IMR-90 (cell line): ENCODE data around the gene PJA2. TPM values are rescaled to one million over a fixed set of nuclear protein-coding genes. Genes with fewer than 3 reads are reported as not detected.

Experiments
- ATAC-seq: fragments of 200-7000 bp; cut with Tn5 transposase; 2 replicates; pipeline ENCODE4 v1.9.1; 2020; ENCODE audit warnings: low read depth, mild to moderate bottlenecking, moderate library complexity
- BruUV-seq: library from RNA; stranded (reverse); fragments of 400-500 nt; replicated peaks from 2 replicates; lab custom pipeline; 2021; lab: Mats Ljungman, UMichigan
- CTCF ChIA-PET: fragments of 300-600 bp; formaldehyde crosslinking; extraction: SDS; loops from one replicate; lab custom pipeline; 2021; ENCODE audit warnings: antibody characterized with exemption; lab: Yijun Ruan, JAX
- POLR2A ChIA-PET: fragments of 300-600 bp; sonication (Branson Sonifier 250); formaldehyde crosslinking; loops from one replicate; lab custom pipeline; 2022; ENCODE audit warnings: antibody characterized with exemption; ENCODE audit not compliant: unreplicated experiment; lab: Charles Lee
- DNase-seq: peaks from one replicate; pipeline ENCODE4 v3.0.0; 2013
- H2AFZ ChIP-seq: replicated peaks from 2 replicates; pipeline ENCODE3; 2013; ENCODE audit warnings: low read length, mild to moderate bottlenecking; ENCODE audit not compliant: poor library complexity
- H2AK5ac ChIP-seq: 2 replicates; pipeline ENCODE4 v1.6.1; 2013; ENCODE audit warnings: low read depth, low read length, inconsistent platforms
- H2AK9ac ChIP-seq: replicated peaks from 2 replicates; pipeline ENCODE3; 2013; ENCODE audit warnings: mild to moderate bottlenecking, low read depth, low read length, moderate library complexity; ENCODE audit not compliant: poor library complexity
- H2BK120ac ChIP-seq: 2 replicates; pipeline ENCODE4 v1.6.1; 2013; ENCODE audit warnings: low read depth, low read length, inconsistent platforms
- H2BK15ac ChIP-seq: 3 replicates; pipeline ENCODE4 v1.6.1; 2013; ENCODE audit warnings: low read depth, low read length, inconsistent platforms
- H2BK20ac ChIP-seq: 2 replicates; pipeline ENCODE4 v1.6.1; 2013; ENCODE audit warnings: low read depth, mild to moderate bottlenecking, inconsistent platforms, low read length, moderate library complexity
- H2BK5ac ChIP-seq: 2 replicates; pipeline ENCODE4 v1.6.1; 2013; ENCODE audit warnings: mild to moderate bottlenecking, low read depth, low read length, inconsistent platforms; ENCODE audit not compliant: poor library complexity, severe bottlenecking
- H3K14ac ChIP-seq: replicated peaks from 2 replicates; pipeline ENCODE4 v1.6.1; 2013; ENCODE audit warnings: low read depth, low read length, inconsistent platforms
- H3K18ac ChIP-seq: 2 replicates; pipeline ENCODE4 v1.6.1; 2013; ENCODE audit warnings: low read depth, low read length, control low read depth
- H3K23ac ChIP-seq: 2 replicates; pipeline ENCODE4 v1.6.1; 2013; ENCODE audit warnings: low read depth, low read length, inconsistent platforms
- H3K27ac ChIP-seq: 2 replicates; pipeline ENCODE4 v1.5.1; 2013; ENCODE audit warnings: mild to moderate bottlenecking, control low read depth, low read length; ENCODE audit not compliant: insufficient read depth
- H3K27me3 ChIP-seq: 2 replicates; pipeline ENCODE4 v1.6.1; 2013; ENCODE audit warnings: low read length; ENCODE audit not compliant: control insufficient read depth, insufficient read depth
- H3K36me3 ChIP-seq: 2 replicates; pipeline ENCODE4 v1.6.1; 2013; ENCODE audit warnings: low read length, mixed read lengths; ENCODE audit not compliant: control insufficient read depth, insufficient read depth
- H3K4ac ChIP-seq: 2 replicates; pipeline ENCODE4 v1.6.1; 2013; ENCODE audit warnings: low read depth, low read length, inconsistent platforms
- H3K4me1 ChIP-seq: 2 replicates; pipeline ENCODE4 v1.6.1; 2013; ENCODE audit warnings: low read length, mixed read lengths; ENCODE audit not compliant: control insufficient read depth, insufficient read depth
- H3K4me2 ChIP-seq: 2 replicates; pipeline ENCODE4 v1.6.1; 2013; ENCODE audit warnings: low read depth, mild to moderate bottlenecking, control low read depth, low read length, moderate library complexity
- H3K4me3 ChIP-seq: 2 replicates; pipeline ENCODE4 v1.5.1; 2013; ENCODE audit warnings: low read depth, mild to moderate bottlenecking, control low read depth, low read length, moderate library complexity; ENCODE audit not compliant: insufficient read depth
- H3K56ac ChIP-seq: 2 replicates; pipeline ENCODE4 v1.6.1; 2013; ENCODE audit warnings: low read length, inconsistent platforms; ENCODE audit not compliant: insufficient read depth; ENCODE audit errors: extremely low read depth
- H3K79me1 ChIP-seq, 2 experiments: 2 replicates each; pipeline ENCODE4 v1.6.1; 2013; ENCODE audit warnings: low read length in 2 of 2, inconsistent platforms in 1 of 2, low read depth in 1 of 2
- H3K9ac ChIP-seq: 2 replicates; pipeline ENCODE4 v1.6.1; 2013; ENCODE audit warnings: low read depth, low read length, control low read depth
- H3K9me1 ChIP-seq: 2 replicates; pipeline ENCODE4 v1.6.1; 2013; ENCODE audit warnings: low read length, inconsistent platforms; ENCODE audit not compliant: insufficient read depth
- H3K9me3 ChIP-seq: 2 replicates; pipeline ENCODE4 v1.6.1; 2013; ENCODE audit warnings: low read length; ENCODE audit not compliant: control insufficient read depth, insufficient read depth
- H4K20me1 ChIP-seq: 2 replicates; pipeline ENCODE4 v1.6.1; 2013; ENCODE audit warnings: low read length, inconsistent platforms; ENCODE audit not compliant: insufficient read depth
- H4K5ac ChIP-seq: 2 replicates; pipeline ENCODE4 v1.6.1; 2013; ENCODE audit warnings: mild to moderate bottlenecking, low read depth, low read length, control low read depth
- H4K8ac ChIP-seq, 2 experiments: 2 replicates each; pipeline ENCODE4 v1.6.1; 2013; ENCODE audit warnings: low read depth in 2 of 2, low read length in 2 of 2, control low read depth in 1 of 2, inconsistent platforms in 1 of 2
- H4K91ac ChIP-seq: 2 replicates; pipeline ENCODE4 v1.6.1; 2013; ENCODE audit warnings: low read depth, low read length, inconsistent platforms; ENCODE audit not compliant: insufficient read depth
- BHLHE40 ChIP-seq: fragments of 150-350 bp; IDR thresholded peaks from 2 replicates; pipeline ENCODE4 v1.6.1; 2016; ENCODE audit warnings: mild to moderate bottlenecking, low read depth, low read length
- CEBPB ChIP-seq: IDR thresholded peaks from 2 replicates; pipeline ENCODE4 v1.6.1; 2012; ENCODE audit warnings: low read depth, low read length, improper control_type of control experiment
- CHD1 ChIP-seq: IDR thresholded peaks from 2 replicates; pipeline ENCODE4 v1.6.1; 2012; ENCODE audit warnings: low read depth, low read length, improper control_type of control experiment
- FOS ChIP-seq: fragments of 150-350 bp; IDR thresholded peaks from 2 replicates; pipeline ENCODE4 v1.6.1; 2016; ENCODE audit warnings: low read depth, low read length
- MAFK ChIP-seq: IDR thresholded peaks from 2 replicates; pipeline ENCODE4 v1.6.1; 2012; ENCODE audit warnings: low read depth, low read length, improper control_type of control experiment
- MAZ ChIP-seq: IDR thresholded peaks from 2 replicates; pipeline ENCODE4 v1.6.1; 2012; ENCODE audit warnings: low read depth, mild to moderate bottlenecking, low read length, improper control_type of control experiment, moderate library complexity, borderline replicate concordance
- MXI1 ChIP-seq: IDR thresholded peaks from 2 replicates; pipeline ENCODE4 v1.6.1; 2012; ENCODE audit warnings: low read depth, mild to moderate bottlenecking, low read length, moderate library complexity, borderline replicate concordance
- NFE2L2 ChIP-seq: fragments of 150-350 bp; IDR thresholded peaks from 2 replicates; pipeline ENCODE4 v1.6.1; 2016; ENCODE audit warnings: low read depth, mild to moderate bottlenecking, low read length
- POLR2A ChIP-seq: IDR thresholded peaks from 2 replicates; pipeline ENCODE4 v1.6.1; 2012; ENCODE audit warnings: mild to moderate bottlenecking, low read depth, low read length
- RAD21 ChIP-seq: IDR thresholded peaks from 2 replicates; pipeline ENCODE4 v1.6.1; 2012; ENCODE audit warnings: low read length, improper control_type of control experiment
- RCOR1 ChIP-seq: IDR thresholded peaks from 2 replicates; pipeline ENCODE4 v1.6.1; 2012; ENCODE audit warnings: mild to moderate bottlenecking, low read length, improper control_type of control experiment; ENCODE audit not compliant: insufficient replicate concordance
- RFX5 ChIP-seq: IDR thresholded peaks from 2 replicates; pipeline ENCODE4 v1.8.0; 2012; ENCODE audit warnings: low read depth, mild to moderate bottlenecking, low read length, moderate library complexity
- SMC3 ChIP-seq: fragments of 150-350 bp; IDR thresholded peaks from 2 replicates; pipeline ENCODE4 v1.6.1; 2016; ENCODE audit warnings: low read depth, mild to moderate bottlenecking, antibody characterized with exemption, low read length, moderate library complexity
- dilution Hi-C: fragments of 300-500 bp; cut with HindIII; formaldehyde crosslinking; loops from one replicate; pipeline ENCODE4 v1.14.3; 2018; ENCODE audit warnings: low sequenced_read_pairs; ENCODE audit not compliant: unreplicated experiment
- in situ Hi-C: fragments of 300-500 bp; cut with MboI; formaldehyde crosslinking; loops from 3 replicates; pipeline ENCODE4 v1.14.3; 2019; ENCODE audit warnings: low sequenced_read_pairs, inconsistent platforms, mixed read lengths
- intact Hi-C: fragments of 100-400 bp; cut with micrococcal nuclease; formaldehyde crosslinking; loops from 2 replicates; pipeline ENCODE4 v1.10.0; 2022
- polyA plus RNA-seq, 3 experiments: library from polyadenylated mRNA; depleted of rRNA; stranded (reverse); fragments of >200 nt; gene quantifications; 2 replicates each; pipeline ENCODE4 v1.2.3, GENCODE V29; 2012; ENCODE audit warnings: low replicate concordance in 1 of 3
- total RNA-seq: library from RNA; depleted of rRNA; stranded (reverse); fragments of >200 nt; gene quantifications from 2 replicates; pipeline ENCODE4 v1.2.3, GENCODE V29; 2012
- TF ChIP-seq, protein P1 (sequence below): conservative IDR thresholded peaks from 2 replicates; pipeline ENCODE4 v1.5.1; 2012; ENCODE audit warnings: mild to moderate bottlenecking, low read depth, low read length, improper control_type of control experiment
- TF ChIP-seq, protein P2 (sequence below): fragments of 150-350 bp; IDR thresholded peaks from 2 replicates; pipeline ENCODE4 v1.6.1; 2017; ENCODE audit warnings: mild to moderate bottlenecking, antibody characterized with exemption, low read length, low read depth
- TF ChIP-seq, protein P3 (sequence below): fragments of 150-350 bp; IDR thresholded peaks from 2 replicates; pipeline ENCODE4 v1.6.1; 2016; ENCODE audit warnings: low read depth, mild to moderate bottlenecking, low read length, moderate library complexity, borderline replicate concordance

Gene PJA2
- total and polyA plus RNA-seq, 2 of the 4 experiments (the other 2 are of a cell fraction): 42.3 to 70.6 TPM

DNA sequence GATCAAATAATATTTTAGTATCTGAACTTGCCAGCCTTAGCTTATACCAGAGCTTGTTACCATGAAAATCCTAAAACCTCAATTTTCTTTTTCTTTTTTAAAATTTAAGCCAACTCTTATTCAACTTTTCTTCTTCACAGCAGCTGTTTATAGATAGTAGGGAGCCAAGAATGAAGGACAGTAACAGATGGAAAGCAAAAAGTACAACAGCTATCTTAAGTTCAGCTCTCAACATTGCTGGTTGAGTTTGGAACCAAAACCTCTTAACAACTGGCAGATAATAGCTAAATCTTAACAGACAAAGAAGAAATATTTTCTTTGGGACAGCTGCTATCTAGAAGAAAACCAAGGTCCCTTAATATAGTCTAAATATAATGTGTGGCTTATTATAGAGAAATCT is 74.7 kb downstream of the PJA2 start:
- intact Hi-C loops (no loop called here), dilution Hi-C loops (no loop called here), in situ Hi-C loops (no loop called here)
- Histone ChIP-seq H2AK9ac (no peak overlapping the region), H2AFZ (no peak overlapping the region), H3K4ac (no peak overlapping the region), H4K20me1 (no peaks in the 10 kb centered on the region), H2BK15ac (no peak overlapping the region), H3K36me3 (peaks cover 20% of the 10 kb centered on the region), H4K5ac (no peak overlapping the region), H2BK20ac (no peak overlapping the region), H3K14ac (no peak overlapping the region), H4K8ac (no peak overlapping the region), H2AK5ac (no peak overlapping the region), H2BK5ac (no peak overlapping the region), H2BK120ac (no peak overlapping the region), H3K9ac (no peak overlapping the region), H3K4me1 (no peaks in the 10 kb centered on the region), H3K23ac (no peak overlapping the region), H3K9me1 (no peaks in the 10 kb centered on the region; the same call in 1 of the 2 replicates), H3K27me3 (no peaks in the 10 kb centered on the region), H3K9me3 (no peaks in the 10 kb centered on the region), H3K4me2 (no peak overlapping the region), H3K4me3 (no peak overlapping the region), H4K91ac (no peak overlapping the region), H3K27ac (no peak overlapping the region), H3K79me1 (peaks cover 6 to 7% of the 10 kb centered on the region in 2 experiments; a peak in 2 of 4 replicates), H3K56ac (no peak overlapping the region), H3K18ac (no peak overlapping the region)
- POLR2A ChIA-PET: no interaction called here
- ATAC-seq (no peak), DNase-seq (no peak)
- BruUV-seq: no TSS peak
- CTCF ChIA-PET: no interaction called here
- TF ChIP-seq MAFK: no peak
- TF ChIP-seq MXI1: no peak
- TF ChIP-seq, protein P1, sequence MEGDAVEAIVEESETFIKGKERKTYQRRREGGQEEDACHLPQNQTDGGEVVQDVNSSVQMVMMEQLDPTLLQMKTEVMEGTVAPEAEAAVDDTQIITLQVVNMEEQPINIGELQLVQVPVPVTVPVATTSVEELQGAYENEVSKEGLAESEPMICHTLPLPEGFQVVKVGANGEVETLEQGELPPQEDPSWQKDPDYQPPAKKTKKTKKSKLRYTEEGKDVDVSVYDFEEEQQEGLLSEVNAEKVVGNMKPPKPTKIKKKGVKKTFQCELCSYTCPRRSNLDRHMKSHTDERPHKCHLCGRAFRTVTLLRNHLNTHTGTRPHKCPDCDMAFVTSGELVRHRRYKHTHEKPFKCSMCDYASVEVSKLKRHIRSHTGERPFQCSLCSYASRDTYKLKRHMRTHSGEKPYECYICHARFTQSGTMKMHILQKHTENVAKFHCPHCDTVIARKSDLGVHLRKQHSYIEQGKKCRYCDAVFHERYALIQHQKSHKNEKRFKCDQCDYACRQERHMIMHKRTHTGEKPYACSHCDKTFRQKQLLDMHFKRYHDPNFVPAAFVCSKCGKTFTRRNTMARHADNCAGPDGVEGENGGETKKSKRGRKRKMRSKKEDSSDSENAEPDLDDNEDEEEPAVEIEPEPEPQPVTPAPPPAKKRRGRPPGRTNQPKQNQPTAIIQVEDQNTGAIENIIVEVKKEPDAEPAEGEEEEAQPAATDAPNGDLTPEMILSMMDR: no peak
- no peak for TF ChIP-seq CHD1
- no peak for TF ChIP-seq RCOR1
- TF ChIP-seq SMC3: no peak
- TF ChIP-seq CEBPB: no peak
- TF ChIP-seq RFX5: no peak
- no peak for TF ChIP-seq BHLHE40
- TF ChIP-seq RAD21: no peak
- no peak for TF ChIP-seq NFE2L2
- no peak for TF ChIP-seq FOS
- TF ChIP-seq, protein P2, sequence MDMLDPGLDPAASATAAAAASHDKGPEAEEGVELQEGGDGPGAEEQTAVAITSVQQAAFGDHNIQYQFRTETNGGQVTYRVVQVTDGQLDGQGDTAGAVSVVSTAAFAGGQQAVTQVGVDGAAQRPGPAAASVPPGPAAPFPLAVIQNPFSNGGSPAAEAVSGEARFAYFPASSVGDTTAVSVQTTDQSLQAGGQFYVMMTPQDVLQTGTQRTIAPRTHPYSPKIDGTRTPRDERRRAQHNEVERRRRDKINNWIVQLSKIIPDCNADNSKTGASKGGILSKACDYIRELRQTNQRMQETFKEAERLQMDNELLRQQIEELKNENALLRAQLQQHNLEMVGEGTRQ: no peak
- no peak for TF ChIP-seq MAZ
- TF ChIP-seq, protein P3, sequence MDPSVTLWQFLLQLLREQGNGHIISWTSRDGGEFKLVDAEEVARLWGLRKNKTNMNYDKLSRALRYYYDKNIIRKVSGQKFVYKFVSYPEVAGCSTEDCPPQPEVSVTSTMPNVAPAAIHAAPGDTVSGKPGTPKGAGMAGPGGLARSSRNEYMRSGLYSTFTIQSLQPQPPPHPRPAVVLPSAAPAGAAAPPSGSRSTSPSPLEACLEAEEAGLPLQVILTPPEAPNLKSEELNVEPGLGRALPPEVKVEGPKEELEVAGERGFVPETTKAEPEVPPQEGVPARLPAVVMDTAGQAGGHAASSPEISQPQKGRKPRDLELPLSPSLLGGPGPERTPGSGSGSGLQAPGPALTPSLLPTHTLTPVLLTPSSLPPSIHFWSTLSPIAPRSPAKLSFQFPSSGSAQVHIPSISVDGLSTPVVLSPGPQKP: no peak
- TF ChIP-seq POLR2A: no peak
